IPS-NIHi7 (cell line): Measurements from ENCODE around the gene TMEM151B.

Experiments
- DNase-seq: peaks from one replicate; pipeline ENCODE4 v3.0.0; 2012; ENCODE audit warnings: mixed read lengths; ENCODE audit errors: extremely low spot score

Gene TMEM151B

DNA sequence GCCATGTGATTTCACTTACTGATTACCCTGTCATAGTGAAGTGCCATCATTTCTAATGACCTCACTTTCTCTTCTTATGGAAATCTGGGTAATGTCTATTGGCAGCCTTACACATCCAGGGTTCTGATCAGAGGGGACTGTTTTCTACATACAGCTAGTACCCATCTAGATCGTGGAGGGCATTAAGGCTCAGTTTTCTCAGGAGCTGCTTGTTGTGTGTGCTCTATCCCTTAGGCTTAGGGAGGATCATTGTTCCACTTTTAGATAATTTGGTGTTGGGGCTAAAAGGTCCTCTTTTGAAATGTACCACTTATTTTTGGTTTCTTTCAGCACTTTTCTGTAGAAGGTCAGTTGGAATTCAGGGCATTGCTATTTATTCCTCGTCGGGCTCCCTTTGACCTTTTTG lies 19.5 kb upstream of the TMEM151B start:
- DNase-seq = no peak

DNA sequence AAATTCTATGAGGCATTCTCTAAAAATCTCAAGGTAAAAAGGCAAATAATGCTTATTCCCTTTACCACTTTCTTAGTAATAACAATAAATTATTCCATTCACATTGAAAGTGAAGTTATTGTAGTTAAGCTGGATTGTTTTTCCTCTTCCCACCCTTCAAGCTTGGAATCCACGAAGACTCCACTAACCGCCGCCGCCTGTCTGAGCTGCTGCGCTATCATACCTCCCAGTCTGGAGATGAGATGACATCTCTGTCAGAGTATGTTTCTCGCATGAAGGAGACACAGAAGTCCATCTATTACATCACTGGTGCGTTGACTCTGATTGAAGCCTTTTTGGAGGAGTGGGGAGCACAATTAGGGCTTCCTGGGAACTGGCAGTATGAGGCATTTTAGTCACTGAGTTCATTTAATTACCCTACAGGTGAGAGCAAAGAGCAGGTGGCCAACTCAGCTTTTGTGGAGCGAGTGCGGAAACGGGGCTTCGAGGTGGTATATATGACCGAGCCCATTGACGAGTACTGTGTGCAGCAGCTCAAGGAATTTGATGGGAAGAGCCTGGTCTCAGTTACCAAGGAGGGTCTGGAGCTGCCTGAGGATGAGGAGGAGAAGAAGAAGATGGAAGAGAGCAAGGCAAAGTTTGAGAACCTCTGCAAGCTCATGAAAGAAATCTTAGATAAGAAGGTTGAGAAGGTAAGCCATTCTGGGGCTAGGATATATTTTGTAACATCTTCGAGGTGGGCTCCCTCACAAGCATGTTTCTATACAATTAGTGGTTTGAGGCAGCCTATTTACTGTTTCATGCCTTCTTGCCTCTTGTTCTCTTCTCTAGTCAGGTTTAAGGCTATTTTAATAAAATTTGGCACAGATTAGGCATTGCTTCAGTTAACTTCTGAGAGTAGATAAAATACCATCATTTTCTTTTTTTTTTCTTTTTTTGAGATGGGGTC lies 18.4 kb upstream of the TMEM151B start:
- no peak for DNase-seq

DNA sequence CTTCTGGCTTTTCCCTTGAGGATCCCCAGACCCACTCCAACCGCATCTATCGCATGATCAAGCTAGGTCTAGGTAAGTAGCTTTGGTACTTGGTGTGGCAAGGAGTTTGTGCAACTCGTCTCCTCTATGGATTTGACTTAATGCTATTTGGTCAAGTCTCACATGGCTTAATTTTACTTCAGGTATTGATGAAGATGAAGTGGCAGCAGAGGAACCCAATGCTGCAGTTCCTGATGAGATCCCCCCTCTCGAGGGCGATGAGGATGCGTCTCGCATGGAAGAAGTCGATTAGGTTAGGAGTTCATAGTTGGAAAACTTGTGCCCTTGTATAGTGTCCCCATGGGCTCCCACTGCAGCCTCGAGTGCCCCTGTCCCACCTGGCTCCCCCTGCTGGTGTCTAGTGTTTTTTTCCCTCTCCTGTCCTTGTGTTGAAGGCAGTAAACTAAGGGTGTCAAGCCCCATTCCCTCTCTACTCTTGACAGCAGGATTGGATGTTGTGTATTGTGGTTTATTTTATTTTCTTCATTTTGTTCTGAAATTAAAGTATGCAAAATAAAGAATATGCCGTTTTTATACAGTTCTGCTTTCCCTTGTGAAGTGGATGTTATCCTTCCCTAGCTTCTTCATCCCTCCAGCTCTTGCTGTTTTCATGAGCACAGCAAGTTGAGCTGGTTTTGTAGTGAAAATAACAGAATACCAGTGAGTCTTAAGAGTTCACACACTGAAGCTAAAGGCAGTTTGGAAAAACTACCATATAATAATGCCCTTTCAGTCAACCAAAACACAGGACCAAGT lies 16.7 kb upstream of the TMEM151B start:
- DNase-seq = no peak

DNA sequence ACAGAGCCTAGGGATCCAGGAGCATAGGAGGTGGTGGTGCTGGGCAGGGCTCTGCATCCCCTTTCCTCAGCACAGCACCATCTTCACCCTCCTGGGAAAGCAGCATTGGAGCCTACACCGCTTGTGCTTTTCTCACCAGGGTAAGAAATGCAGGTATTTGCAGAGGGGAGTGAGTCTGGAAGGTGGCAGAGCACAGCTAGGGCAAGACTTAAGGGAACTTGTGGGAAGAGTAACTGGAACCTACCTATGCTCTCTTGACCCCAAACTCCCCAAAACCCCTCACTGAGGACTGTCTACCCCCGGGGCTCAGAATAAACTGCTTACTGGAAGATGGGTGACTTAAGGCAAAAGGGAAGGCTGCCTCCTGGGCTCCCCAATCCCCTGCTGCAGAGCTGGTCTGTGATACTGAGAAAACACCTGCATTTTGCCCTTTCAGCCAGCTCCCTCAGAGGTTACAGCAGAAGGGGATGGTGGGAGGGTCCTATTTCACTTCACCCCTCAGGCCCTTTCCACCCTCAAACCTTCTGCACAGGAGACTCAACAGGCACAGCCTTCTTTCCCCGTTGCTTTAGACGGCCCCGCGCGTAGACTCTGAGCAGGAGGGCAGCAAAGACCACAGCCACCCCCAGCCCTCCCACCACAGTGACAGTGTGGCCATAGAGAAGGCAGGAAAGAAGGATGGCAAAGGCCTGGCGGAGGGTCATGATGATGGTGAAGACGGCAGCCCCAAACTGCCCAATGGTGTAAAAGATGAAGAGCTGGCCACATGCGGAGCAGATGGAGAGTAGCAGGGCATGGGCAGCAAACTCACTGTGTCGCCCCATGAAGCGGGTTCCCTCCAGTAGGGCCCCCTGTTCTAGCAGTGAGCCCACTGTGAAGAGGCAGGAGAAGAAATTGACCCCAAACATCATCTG lies 15.8 kb upstream of the TMEM151B start:
- DNase-seq = no peak

DNA sequence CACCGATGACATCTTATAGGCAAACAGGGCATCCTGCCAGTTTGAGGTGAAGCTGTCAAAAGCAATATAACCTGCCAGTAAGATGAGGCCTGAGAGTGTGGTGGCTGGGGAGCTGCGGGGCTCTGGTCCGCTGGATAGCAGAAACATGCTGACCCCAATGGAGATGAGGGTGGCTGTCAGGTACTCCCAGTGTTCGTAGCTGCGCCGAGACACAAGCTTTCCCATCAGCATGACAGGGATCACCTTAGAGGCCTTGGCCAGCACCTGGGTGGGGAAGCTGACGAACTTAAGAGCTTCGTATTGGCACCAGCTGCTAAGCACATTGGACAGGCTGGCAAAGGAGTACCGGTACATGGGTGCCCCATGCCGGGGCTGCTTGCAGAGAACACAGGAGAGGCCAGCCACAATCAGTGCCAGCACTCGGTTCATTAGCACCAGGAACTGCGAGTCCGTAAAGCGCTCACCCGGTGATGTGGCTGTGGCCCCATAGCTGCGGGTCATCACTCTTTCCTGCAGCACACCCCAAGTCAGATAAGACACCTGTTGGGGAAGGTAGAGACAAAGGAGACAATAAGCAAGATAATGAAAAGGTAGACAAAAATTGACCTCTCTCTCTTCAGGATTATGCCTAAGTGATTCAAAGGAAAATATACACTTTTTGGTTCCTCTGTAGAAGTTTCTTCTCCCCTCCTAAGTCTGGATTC lies 15.0 kb upstream of the TMEM151B start:
- DNase-seq = no peak

DNA sequence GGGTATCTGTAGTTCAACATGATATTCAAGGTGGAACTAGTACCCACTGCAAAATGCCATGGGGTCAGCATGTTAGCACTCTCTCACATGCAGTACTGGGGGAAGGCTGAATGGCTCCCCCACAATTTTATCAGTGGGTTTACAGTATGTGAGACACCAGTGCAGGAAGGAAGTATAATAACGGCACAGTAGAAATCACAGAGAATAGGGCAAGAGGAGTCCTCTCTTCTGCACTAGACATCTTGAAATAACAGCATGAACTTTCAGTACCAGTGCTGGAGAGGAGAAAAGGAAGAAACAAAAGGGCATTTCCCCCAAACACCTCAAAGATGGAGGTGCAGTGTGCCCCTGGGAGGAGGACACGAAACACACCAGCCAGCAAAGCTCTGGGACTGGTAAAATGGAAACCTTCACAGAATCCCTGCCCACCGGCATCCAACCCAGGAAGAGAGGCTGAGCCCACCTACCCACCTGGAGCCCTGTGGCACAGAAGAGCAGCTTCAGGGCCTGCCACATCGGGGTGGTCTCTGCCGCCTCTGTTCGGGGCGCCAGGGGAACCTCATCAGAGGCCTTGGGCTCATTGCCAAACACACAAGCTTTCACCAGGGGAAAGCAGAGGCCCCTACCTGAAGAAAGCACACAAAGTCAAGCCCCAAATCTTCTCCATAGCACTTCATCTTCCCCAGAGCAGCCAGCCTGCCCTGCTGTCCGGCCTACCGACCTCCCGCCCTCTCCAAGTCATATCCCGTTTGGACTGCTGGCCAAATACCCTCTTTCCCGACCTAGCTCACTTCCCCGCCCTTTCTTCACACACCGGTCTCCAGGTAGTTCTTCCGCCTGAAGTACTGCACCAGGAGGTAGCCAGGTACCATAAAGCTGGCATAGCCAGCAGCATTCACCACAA lies 14.1 kb upstream of the TMEM151B start:
- no peak for DNase-seq

DNA sequence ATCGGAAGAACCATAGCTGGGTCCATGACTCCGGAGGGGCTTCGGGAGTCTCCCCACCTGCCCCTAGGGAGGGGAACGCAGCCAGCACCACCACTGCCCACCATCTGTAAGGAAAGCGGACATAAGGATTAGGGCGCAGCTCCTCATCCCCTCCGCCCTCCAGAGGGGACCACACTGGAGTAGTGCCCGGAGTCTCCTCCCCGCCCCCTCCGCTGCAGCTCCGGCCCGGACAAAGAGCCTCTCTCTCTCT lies 13.6 kb upstream of the TMEM151B start:
- no peak for DNase-seq

DNA sequence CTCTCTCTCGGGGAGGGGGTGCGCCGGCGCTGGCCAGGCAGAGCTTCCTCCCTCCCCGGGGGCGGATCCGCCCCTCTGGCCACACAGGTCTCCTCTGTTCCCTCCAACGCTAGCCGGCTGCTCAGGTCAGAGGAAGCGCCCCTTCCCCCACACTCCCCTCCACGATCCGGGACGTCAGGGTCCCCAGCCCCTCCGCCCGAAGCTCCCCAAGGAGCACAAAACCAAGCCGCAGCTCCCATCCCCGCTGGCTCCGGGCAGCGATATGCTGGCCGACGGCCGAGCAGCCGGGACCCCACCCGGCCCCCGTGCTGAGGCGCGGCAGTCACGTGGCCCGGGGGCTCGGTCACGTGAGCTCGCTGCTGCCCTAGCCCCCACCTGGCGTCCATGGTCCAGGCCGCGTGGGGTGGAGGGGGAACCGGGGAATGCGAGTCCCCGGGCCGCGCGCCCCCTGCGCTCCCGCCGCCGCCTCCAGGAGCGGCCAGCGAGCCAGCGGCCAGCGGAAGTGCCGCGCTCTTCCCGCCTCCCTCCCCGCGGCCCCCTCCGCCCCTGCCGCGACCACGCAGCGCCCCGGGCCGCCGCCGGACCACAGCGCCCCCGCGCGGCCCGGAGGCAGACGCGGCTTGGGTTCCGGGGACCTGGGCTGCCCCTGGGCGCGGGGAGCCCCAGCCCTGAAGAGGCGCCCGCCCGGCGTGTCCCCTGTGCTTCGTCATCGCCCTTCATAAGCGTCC lies 13.1 kb upstream of the TMEM151B start, which contains the start of gene SLC35B2:
SLC35B2 (minus strand) TSS at position 504 of the 728 bp plus-strand sequence; CDS start at position 386, 118 bp downstream.
- peak; percentile 79 for DNase-seq

DNA sequence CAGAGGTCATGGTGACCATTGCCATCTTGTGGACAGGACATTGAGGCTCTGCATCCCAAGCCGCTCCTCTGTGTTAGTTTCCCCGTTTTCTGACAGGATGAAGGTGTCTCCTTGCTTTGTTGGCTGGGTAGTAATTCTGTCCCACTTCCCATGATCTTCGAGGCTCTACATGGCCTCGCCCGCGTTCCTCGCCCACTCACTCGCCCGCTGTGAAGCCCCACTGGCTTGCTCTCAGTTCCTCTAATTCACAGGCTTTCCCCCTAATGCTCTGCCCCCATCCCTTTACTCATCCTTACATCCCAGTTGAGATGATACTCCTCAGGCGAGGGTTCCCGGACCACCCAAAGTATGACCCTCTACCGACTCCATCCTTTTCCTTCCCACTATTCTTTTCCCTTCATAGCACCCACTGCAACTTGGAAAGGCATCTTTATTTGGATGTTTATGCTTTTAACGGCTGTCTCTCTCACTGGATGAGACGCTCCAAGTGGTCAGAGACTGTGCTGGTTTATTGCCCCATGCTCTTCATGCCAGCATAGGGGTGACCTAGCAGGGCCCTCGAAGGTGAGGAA lies 12.4 kb upstream of the TMEM151B start:
- DNase-seq = no peak

DNA sequence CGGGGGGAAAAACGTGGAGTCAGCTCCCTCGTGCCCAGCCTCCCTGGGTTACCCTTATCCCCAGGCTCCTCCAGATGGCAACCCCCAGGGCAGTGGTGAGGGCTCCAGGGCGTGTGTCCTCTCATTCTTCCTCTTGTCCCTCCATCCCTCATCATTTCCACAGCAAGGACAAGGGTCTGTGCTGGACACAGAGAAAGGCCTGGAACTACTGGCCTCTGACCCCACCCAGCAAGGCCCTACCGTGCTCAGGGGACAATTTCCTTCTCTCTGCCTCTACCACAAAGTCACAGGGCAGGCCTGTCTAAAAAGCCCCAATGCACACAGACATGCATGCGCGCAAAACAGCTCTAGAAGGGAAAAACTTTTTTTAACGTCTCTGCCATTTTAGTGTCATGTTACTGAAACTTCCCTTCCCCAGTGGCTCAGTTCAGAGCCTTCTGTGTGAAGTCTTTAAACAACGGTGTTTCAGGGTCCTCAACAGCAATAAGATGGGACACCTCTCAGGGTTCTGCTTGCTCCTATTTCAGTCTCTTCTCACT lies 11.9 kb upstream of the TMEM151B start:
- DNase-seq = no peak

DNA sequence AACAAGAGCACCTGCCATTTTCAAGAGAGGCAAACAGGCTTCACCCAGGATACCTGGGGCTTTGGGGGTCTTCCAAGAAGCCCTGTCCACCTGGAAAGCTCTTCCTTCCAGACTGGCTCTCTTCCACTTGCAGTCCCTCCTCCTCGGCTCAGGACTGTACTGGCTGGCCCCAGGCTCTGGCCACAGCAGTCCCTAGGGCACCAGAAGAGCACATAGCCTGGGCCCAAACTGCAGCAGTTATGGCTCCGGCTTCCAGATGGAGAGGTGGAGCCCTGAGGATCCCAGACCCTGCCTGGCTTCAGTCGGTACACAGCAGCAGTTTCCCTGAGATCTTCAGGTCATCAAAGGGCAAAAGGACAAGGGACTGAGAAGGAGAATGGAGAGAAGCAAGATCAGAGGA lies 11.3 kb upstream of the TMEM151B start:
- no peak for DNase-seq

DNA sequence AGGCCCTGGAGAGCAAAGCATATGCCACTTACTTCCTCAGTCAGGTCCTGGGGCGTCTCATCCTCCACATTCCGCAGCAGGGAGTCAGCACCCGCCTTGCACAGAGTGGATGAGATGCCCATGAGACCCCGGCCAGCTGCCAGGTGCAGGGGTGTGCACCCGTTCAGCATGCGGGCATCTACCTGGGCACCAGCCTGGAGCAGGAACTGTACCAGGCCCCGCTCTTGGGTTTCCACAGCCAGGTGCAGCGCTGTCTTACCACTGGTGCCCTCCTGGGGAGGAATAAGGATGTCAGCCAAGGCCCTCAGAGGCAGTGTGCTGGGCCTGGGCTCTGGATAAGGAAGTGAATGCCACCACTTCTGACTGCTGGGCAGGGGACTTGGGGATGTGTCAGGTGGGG lies 10.2 kb upstream of the TMEM151B start:
- DNase-seq = no peak

DNA sequence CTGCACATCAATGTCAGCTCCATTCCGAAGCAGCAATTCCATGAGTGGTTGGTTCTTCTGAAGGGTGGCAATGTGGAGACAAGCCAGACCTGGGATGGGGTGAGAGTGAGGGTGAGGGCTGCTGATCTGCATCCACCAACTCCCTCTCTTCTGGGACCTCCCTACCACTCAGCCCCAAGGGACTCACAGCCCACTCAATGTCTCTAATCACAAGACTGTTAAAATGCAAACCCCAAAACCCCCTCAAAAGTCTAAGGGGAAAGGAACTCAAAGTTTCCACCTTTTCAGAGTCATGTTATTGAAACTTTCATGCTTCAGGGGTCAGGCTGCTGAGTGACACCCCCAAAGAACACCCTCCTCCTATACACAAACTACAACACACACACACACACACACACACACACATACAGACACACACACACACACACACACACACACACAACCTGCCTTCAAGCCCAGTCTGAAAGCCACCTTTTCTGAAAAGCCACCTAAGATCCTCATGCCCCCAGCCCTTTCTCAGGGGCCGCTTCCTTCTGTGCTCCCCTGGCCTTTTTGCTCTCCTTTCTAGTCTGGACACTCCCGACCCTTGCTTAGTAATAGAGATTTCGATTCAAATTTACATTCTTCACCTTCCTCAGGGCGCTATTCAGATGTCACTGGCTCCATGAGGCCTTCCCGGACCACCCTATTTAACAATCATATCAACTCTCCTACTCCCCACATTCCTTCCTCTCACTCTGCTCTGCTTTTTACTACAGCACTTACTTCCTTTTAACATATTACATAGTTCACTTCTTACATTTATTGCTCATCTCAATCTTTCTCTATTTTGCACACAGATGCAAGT lies 9.6 kb upstream of the TMEM151B start:
- DNase-seq = no peak

DNA sequence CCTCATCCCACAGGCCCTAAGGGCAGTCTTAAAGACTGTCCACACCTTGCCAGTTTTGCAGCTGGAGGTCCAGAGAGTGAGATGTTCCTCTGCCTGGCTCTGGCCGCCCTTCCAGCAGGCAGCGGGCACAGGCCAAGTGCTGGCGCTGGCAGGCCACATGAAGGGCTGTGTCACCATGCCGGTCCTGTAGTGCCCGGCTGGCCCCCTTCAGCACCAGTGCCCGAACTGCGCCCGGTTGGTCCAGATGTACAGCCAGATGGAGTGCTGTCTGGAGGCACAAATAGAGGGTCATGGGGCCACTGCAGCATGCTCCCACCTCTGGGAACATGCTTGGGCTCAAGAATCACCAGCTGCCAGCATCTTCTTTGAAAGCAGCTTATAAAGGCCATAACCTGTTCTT lies 8.7 kb upstream of the TMEM151B start:
- no peak for DNase-seq

DNA sequence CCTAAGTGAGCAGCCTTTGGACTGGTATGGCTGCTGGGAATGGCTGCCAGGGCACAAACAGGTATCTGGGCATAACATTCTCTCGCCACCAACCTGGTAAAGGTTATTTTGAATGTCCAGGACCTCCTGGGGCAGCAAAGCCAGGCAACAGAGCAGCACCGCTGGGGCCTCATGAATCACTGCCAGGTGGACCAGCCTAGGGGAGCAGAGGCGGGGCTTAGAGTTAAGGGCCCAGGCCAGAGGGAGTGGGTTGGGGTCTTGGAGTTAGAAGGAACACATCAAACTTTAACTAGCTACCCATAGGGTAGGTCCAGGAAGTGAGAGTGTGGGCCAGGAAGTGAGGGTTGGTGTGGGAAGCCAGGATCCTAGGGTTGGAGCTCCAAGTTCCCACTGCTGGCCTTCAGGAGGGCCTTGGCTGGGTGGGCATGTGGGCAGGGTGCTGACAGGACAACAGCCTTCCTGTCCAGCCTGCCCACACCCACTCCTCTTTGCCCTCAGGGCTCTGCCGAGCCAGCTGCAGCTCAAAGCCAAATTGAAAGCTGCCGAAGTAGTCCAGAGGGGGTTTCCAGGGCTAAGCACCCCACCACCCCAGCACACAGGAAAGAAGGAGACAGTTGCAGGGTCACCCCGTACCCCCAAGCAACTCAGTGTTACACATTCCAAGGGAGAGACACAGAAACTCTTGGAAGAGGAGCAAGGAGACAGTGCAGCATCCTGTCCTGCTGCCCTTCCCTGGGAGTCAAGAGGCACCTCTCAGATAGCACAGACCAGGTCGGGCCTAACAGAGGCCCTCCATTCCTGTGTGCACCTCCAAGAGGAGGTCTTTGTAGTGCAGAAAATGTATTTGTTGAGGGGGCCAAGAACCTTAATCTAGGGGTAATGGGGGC lies 7.5 kb upstream of the TMEM151B start:
- DNase-seq = no peak

DNA sequence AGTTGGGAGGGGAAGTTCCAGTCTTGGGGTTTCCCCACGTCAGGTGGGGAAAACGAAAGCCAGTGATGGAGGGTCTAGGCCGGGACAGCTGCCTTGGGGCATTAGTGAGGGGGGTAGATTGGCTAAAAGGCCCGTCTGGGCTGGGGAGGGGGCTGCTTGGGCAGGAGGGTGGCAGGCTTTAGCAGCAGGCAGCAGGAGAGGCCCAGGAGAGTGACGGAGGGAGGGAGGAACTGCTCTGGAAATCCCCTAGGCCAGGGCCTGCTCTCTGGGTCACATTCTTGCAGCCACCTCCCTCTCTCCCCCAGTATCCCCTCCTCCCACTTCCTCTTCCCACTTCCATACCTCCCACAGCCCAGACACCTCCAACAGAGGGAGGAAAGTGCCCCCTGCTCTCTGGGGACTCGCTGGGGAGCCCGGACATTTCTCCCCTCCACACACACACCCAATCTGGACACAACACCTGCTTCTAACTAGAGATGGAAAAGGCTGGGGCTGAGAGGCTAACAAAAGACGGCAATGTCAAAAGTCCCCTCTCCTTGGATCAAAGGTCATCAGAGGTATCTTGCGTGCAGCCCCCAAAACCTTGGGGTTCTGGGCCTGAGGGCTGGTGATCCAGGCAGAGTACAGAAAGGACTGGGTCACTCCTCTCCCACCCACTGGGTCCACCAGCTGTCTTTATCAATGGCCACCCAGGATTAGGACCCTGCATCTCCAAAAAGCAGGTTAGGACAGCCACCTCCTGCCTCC lies 6.7 kb upstream of the TMEM151B start:
- peak; percentile 46 for DNase-seq
